ENCODE measurements around the gene ZNF512B.

DNA sequence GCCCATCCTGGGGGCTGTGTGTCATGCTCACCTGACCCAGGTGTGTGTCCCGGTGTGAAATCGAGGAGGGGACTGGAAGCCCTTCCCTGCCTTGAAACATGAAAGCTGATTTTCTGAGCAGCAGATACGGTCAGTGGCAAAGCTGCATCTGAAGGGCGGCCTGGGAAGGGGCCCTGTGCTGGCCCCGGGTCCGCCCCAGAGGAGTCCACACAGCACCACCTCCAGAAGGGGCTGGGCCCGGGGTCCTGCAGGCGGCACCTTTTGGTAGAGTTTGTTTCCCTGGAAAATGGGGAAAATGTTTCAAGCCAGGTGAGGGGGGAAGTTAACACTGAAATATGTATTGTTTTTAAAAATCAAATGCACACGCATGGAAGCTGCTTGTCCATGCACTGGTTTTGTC lies 34.3 kb downstream of the ZNF512B start:
- TF ChIP-seq MAFK (IDR thresholded peaks at IDR 0.05; ENCODE audit: partially characterized antibody) (no peak), CTCF (IDR thresholded peaks at IDR 0.05) (no peak), SMC3 (IDR thresholded peaks at IDR 0.05) (no peak), CHD4 (IDR thresholded peaks at IDR 0.05; ENCODE audit: borderline replicate concordance) (no peak)
- TF ChIP-seq, protein P1, sequence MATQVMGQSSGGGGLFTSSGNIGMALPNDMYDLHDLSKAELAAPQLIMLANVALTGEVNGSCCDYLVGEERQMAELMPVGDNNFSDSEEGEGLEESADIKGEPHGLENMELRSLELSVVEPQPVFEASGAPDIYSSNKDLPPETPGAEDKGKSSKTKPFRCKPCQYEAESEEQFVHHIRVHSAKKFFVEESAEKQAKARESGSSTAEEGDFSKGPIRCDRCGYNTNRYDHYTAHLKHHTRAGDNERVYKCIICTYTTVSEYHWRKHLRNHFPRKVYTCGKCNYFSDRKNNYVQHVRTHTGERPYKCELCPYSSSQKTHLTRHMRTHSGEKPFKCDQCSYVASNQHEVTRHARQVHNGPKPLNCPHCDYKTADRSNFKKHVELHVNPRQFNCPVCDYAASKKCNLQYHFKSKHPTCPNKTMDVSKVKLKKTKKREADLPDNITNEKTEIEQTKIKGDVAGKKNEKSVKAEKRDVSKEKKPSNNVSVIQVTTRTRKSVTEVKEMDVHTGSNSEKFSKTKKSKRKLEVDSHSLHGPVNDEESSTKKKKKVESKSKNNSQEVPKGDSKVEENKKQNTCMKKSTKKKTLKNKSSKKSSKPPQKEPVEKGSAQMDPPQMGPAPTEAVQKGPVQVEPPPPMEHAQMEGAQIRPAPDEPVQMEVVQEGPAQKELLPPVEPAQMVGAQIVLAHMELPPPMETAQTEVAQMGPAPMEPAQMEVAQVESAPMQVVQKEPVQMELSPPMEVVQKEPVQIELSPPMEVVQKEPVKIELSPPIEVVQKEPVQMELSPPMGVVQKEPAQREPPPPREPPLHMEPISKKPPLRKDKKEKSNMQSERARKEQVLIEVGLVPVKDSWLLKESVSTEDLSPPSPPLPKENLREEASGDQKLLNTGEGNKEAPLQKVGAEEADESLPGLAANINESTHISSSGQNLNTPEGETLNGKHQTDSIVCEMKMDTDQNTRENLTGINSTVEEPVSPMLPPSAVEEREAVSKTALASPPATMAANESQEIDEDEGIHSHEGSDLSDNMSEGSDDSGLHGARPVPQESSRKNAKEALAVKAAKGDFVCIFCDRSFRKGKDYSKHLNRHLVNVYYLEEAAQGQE (IDR thresholded peaks at IDR 0.05): no peak

Data from A549 (cell line).